Fibroblast of peridontal ligament (primary cell): Measurements from ENCODE around the gene WDR20.
"Not testable (repeated sequence)": the region's sequence is repeated elsewhere in the genome, so short reads cannot be mapped to it uniquely, and the experiment has no call there.

Source experiments
- DNase-seq: peaks from one replicate; pipeline ENCODE4 v3.0.0-alpha.2; 2010; ENCODE audit errors: extremely low read depth

The WDR20 gene

GRCh38 chr14:102139286-102140026, at the start of gene WDR20:
Gene WDR20 (plus strand): TSS chr14:102139897. CDS start chr14:102139924, 27 bp downstream.
- DNase-seq = peak; percentile 93

- DNase-seq = no peak
Observed at GRCh38 chr14:102090713-102091112, 49.0 kb upstream of the WDR20 start.

GRCh38 chr14:102092806-102093205, 46.9 kb upstream of the WDR20 start:
- DNase-seq = no peak

- no peak for DNase-seq
Observed at GRCh38 chr14:102094101-102094500, 45.6 kb upstream of the WDR20 start.

- no peak for DNase-seq
Observed at GRCh38 chr14:102095231-102095870, 44.3 kb upstream of the WDR20 start.

- DNase-seq = no peak
Observed at GRCh38 chr14:102095871-102096568, 43.7 kb upstream of the WDR20 start.

GRCh38 chr14:102096569-102097188, 43.0 kb upstream of the WDR20 start:
- DNase-seq = peak; percentile 81

GRCh38 chr14:102097441-102098135, 42.1 kb upstream of the WDR20 start:
- no peak for DNase-seq

- no peak for DNase-seq
Observed at GRCh38 chr14:102103062-102103695, 36.5 kb upstream of the WDR20 start.

GRCh38 chr14:102105369-102105768, 34.3 kb upstream of the WDR20 start:
- no peak for DNase-seq

- DNase-seq = not testable (repeated sequence)
Observed at GRCh38 chr14:102109332-102109731, 30.4 kb upstream of the WDR20 start.

- no peak for DNase-seq
Observed at GRCh38 chr14:102111101-102111500, 28.6 kb upstream of the WDR20 start.

- no peak for DNase-seq
Observed at GRCh38 chr14:102116361-102117180, 23.1 kb upstream of the WDR20 start.

- DNase-seq = no peak
Observed at GRCh38 chr14:102117852-102118251, 21.8 kb upstream of the WDR20 start.

- no peak for DNase-seq
Observed at GRCh38 chr14:102120888-102121287, 18.8 kb upstream of the WDR20 start.

GRCh38 chr14:102121567-102121966, 18.1 kb upstream of the WDR20 start:
- DNase-seq = no peak

- no peak for DNase-seq
Observed at GRCh38 chr14:102124419-102124818, 15.3 kb upstream of the WDR20 start.

- DNase-seq = no peak
Observed at GRCh38 chr14:102125546-102125945, 14.2 kb upstream of the WDR20 start.

- DNase-seq = no peak
Observed at GRCh38 chr14:102126807-102127455, 12.8 kb upstream of the WDR20 start.

GRCh38 chr14:102131741-102132140, 8.0 kb upstream of the WDR20 start:
- no peak for DNase-seq
